GM13976 (cell line): ENCODE measurements around the gene SIRT5.

Experiments
- DNase-seq: peaks from one replicate; pipeline ENCODE4 v3.0.0; 2012; ENCODE audit warnings: low spot score
- in situ Hi-C: fragments of 300-500 bp; cut with MboI; formaldehyde crosslinking; loops from one replicate; pipeline ENCODE4 v1.12.0; 2022; ENCODE audit warnings: low sequenced_read_pairs, mixed read lengths, inconsistent platforms; ENCODE audit not compliant: unreplicated experiment
- TF ChIP-seq, protein P1 (sequence below): IDR thresholded peaks from 2 replicates; pipeline ENCODE4 v1.5.1; 2012; ENCODE audit warnings: borderline replicate concordance, mild to moderate bottlenecking; ENCODE audit not compliant: insufficient read depth; ENCODE audit errors: extremely low read depth, missing control alignments, control extremely low read depth

The SIRT5 gene

DNA sequence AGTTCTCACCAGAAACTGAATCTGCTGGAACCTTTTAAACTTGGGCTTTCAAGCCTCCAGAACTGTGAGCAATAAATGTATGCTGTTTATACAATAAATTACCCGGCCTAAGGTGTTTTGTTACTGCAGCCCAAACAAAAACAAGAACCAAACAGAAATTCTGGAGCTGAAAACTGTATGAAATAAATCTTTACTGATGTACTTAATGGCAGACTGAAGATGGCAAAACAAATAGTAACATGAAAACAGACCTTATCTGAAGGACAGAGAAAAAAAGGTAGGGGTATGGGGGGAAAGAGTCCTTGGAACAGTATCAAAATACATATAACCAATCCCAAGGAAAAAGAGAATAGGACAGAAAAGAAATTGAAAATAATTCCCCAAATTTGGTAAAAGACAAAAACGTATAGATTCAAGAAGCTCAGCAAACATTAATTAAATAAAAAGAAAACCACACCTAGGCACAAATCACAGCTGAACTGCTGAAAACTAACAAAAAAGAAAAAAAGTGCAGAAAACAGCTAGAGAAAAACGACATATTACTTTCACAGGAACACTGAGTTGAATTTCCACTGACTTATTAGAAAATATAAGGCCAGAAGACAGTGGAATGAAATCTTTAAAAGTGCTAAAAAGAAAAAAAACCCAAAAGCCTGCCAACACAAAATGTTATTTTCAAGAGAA is 88.4 kb downstream of the SIRT5 start:
- in situ Hi-C loops = no loop called here
- TF ChIP-seq, protein P1, sequence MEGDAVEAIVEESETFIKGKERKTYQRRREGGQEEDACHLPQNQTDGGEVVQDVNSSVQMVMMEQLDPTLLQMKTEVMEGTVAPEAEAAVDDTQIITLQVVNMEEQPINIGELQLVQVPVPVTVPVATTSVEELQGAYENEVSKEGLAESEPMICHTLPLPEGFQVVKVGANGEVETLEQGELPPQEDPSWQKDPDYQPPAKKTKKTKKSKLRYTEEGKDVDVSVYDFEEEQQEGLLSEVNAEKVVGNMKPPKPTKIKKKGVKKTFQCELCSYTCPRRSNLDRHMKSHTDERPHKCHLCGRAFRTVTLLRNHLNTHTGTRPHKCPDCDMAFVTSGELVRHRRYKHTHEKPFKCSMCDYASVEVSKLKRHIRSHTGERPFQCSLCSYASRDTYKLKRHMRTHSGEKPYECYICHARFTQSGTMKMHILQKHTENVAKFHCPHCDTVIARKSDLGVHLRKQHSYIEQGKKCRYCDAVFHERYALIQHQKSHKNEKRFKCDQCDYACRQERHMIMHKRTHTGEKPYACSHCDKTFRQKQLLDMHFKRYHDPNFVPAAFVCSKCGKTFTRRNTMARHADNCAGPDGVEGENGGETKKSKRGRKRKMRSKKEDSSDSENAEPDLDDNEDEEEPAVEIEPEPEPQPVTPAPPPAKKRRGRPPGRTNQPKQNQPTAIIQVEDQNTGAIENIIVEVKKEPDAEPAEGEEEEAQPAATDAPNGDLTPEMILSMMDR = no peak
- no peak for DNase-seq

- in situ Hi-C loops = no loop called here
- DNase-seq = no peak
- TF ChIP-seq, protein P1 = no peak
Observed at GRCh38 chr6:13663986-13664385, 89.6 kb downstream of the SIRT5 start.
